Uterus (tissue), 4 donors: Measurements from ENCODE around the gene ATP5F1B. TPM values are rescaled to one million over a fixed set of nuclear protein-coding genes. Genes with fewer than 3 reads are reported as not detected.

Experiments used
- DNase-seq, 2 donors: peaks; one replicate each; pipeline ENCODE4 v3.0.0-alpha.2; 2019 to 2020
- H3K27ac ChIP-seq, 2 donors: fragments of 200-600 bp; sonication (generic); 1 replicate in 1 of 2; 2 replicates in 1 of 2; pipeline ENCODE4 v1.5.1; 2016 to 2018
- H3K27me3 ChIP-seq, 2 donors: fragments of 200-600 bp; sonication (generic); one replicate each; pipeline ENCODE4 v1.5.1; 2018 to 2019; ENCODE audit warnings: control low read depth in 1 of 2
- H3K36me3 ChIP-seq, 2 donors: fragments of 200-600 bp; sonication (generic); one replicate each; pipeline ENCODE4 v1.5.1; 2019; ENCODE audit warnings: control low read depth in 1 of 2
- H3K4me1 ChIP-seq, 2 donors: fragments of 200-600 bp; sonication (generic); one replicate each; pipeline ENCODE4 v1.5.1; 2018 to 2019; ENCODE audit warnings: control low read depth in 1 of 2
- H3K4me3 ChIP-seq, 2 donors: fragments of 200-600 bp; sonication (generic); 1 replicate in 1 of 2; 2 replicates in 1 of 2; pipeline ENCODE4 v1.5.1; 2018 to 2019; ENCODE audit warnings: mild to moderate bottlenecking in 1 of 2
- H3K9me3 ChIP-seq, 2 donors: fragments of 200-600 bp; sonication (generic); one replicate each; pipeline ENCODE4 v1.5.1; 2019; ENCODE audit warnings: control low read depth in 1 of 2
- CTCF ChIP-seq, 4 experiments: fragments of 200-600 bp in 2 of 4; fragments of 450-650 bp in 2 of 4; sonication (generic) in 2 of 4; IDR thresholded peaks; one replicate each; pipeline ENCODE4 v1.5.1; 2016 to 2019; ENCODE audit warnings: antibody characterized with exemption in 4 of 4, mild to moderate bottlenecking in 2 of 4, moderate library complexity in 1 of 4
- POLR2A ChIP-seq, 2 donors: fragments of 450-650 bp; IDR thresholded peaks; one replicate each; pipeline ENCODE4 v1.6.1; 2016; ENCODE audit warnings: antibody characterized with exemption in 2 of 2, mild to moderate bottlenecking in 1 of 2, moderate library complexity in 1 of 2
- intact Hi-C: fragments of 100-400 bp; cut with DNase I; formaldehyde crosslinking; loops from one replicate; pipeline ENCODE4 v1.15.1; 2023; ENCODE audit warnings: low total_unique reads
- total RNA-seq, 4 donors: library from RNA; depleted of rRNA in 3 of 4; stranded (reverse); fragments of >200 nt in 3 of 4; gene quantifications; one replicate each; pipeline versions ENCODE4 v1.1.0 to v1.2.4, GENCODE V29; 2014 to 2023
- donor health status: DM: yes; HTN: yes; CAD: no.

ATP5F1B gene
- total RNA-seq, 4 donors from 2014 or later, result 166 to 279 (median 244) TPM

GRCh38 chr12:56634242-56634836 lies 11.4 kb downstream of the ATP5F1B start:
- Histone ChIP-seq H3K27ac (peak overlapping the region; percentile 90 to 100), H3K4me1 (peaks cover 11 to 30% of the 10 kb centered on the region in 2 donors), H3K36me3 (no peaks in the 10 kb centered on the region), H3K9me3 (no peaks in the 10 kb centered on the region), H3K27me3 (no peaks in the 10 kb centered on the region), H3K4me3 (peak overlapping the region; percentile 70 to 73)
- intact Hi-C loops, result loop anchor here (10.0 kb wide), 1 partner anchor 90 kb away; the partner anchor contains the start of gene NACA
- peak; percentile 41 to 45 for DNase-seq
- TF ChIP-seq POLR2A (IDR thresholded peaks at IDR 0.05), result peak; percentile 18 to 34
- TF ChIP-seq CTCF (IDR thresholded peaks at IDR 0.05), result no peak

GRCh38 chr12:56633468-56634241 lies 12.1 kb downstream of the ATP5F1B start:
- DNase-seq, result no peak
- TF ChIP-seq CTCF (IDR thresholded peaks at IDR 0.05) (no peak), POLR2A (IDR thresholded peaks at IDR 0.05) (no peak)
- intact Hi-C loops, result loop anchor here (10.0 kb wide), 1 partner anchor 91 kb away; the partner anchor contains the start of gene NACA
- Histone ChIP-seq H3K4me1 (peaks cover 11 to 30% of the 10 kb centered on the region in 2 donors), H3K27ac (peak overlapping the region; percentile 90 to 100), H3K4me3 (peak overlapping the region; percentile 70 to 73), H3K9me3 (no peaks in the 10 kb centered on the region), H3K36me3 (no peaks in the 10 kb centered on the region), H3K27me3 (no peaks in the 10 kb centered on the region)

GRCh38 chr12:56632701-56633467 lies 12.9 kb downstream of the ATP5F1B start:
- Histone ChIP-seq H3K4me1 (peaks cover 11 to 30% of the 10 kb centered on the region in 2 donors), H3K9me3 (no peaks in the 10 kb centered on the region), H3K36me3 (no peaks in the 10 kb centered on the region), H3K27ac (peak overlapping the region; percentile 90 to 100), H3K4me3 (peak overlapping the region in 1 of 2 donors; percentile 18), H3K27me3 (no peaks in the 10 kb centered on the region)
- intact Hi-C loops, result loop anchor here (10.0 kb wide), 1 partner anchor 92 kb away; the partner anchor contains the start of gene NACA
- no peak for DNase-seq
- TF ChIP-seq CTCF (IDR thresholded peaks at IDR 0.05) (no peak), POLR2A (IDR thresholded peaks at IDR 0.05) (no peak)

GRCh38 chr12:56631790-56632700 lies 13.7 kb downstream of the ATP5F1B start:
- no peak for TF ChIP-seq POLR2A (IDR thresholded peaks at IDR 0.05)
- no peak for TF ChIP-seq CTCF (IDR thresholded peaks at IDR 0.05)
- H3K27me3 ChIP-seq, result no peaks in the 10 kb centered on the region
- DNase-seq, result peak; percentile 74 to 78
- peak overlapping the region in 1 of 2 donors; percentile 18 for H3K4me3 ChIP-seq
- peak overlapping the region; percentile 90 to 100 for H3K27ac ChIP-seq
- no peaks in the 10 kb centered on the region for H3K36me3 ChIP-seq
- H3K4me1 ChIP-seq, result peaks cover 9 to 30% of the 10 kb centered on the region in 2 donors
- intact Hi-C loops, result loop anchor here (10.0 kb wide), 1 partner anchor 93 kb away; the partner anchor contains the start of gene NACA
- no peaks in the 10 kb centered on the region for H3K9me3 ChIP-seq
